Omental fat pad (tissue), 4 donors: ENCODE results near the gene UMODL1. TPM values are rescaled to one million over a fixed set of nuclear protein-coding genes. Genes with fewer than 3 reads are reported as not detected.

Source experiments
- ATAC-seq: fragments of 150-250 bp; one replicate; pipeline ENCODE4 v1.9.1; 2016; ENCODE audit warnings: mild to moderate bottlenecking, moderate library complexity; ENCODE audit not compliant: low FRiP score
- DNase-seq: peaks from one replicate; pipeline ENCODE4 v3.0.0-alpha.2; 2019; ENCODE audit warnings: low spot score
- CTCF ChIP-seq, 3 donors: fragments of 450-650 bp; IDR thresholded peaks; one replicate each; pipeline ENCODE4 v1.5.1; 2016 to 2017; ENCODE audit warnings: antibody characterized with exemption in 3 of 3, mild to moderate bottlenecking in 3 of 3, moderate library complexity in 2 of 3
- total RNA-seq, 4 donors: library from RNA; depleted of rRNA; stranded (reverse); fragments of >200 nt; gene quantifications; one replicate each; pipeline ENCODE4 v1.1.0, GENCODE V29; 2016

UMODL1 gene
- total RNA-seq, 4 donors from 2014 or later = not detected

- DNase-seq = no peak
- no peak for TF ChIP-seq CTCF (IDR thresholded peaks at IDR 0.05)
- ATAC-seq = no peak
Measured at GRCh38 chr21:42063571-42064521, 7.3 kb upstream of the UMODL1 start.

- DNase-seq (no peak), ATAC-seq (no peak)
- no peak for TF ChIP-seq CTCF (IDR thresholded peaks at IDR 0.05)
Measured at GRCh38 chr21:42066521-42066920, 4.6 kb upstream of the UMODL1 start.

- DNase-seq = no peak
- no peak for ATAC-seq
- TF ChIP-seq CTCF (IDR thresholded peaks at IDR 0.05) = no peak
Measured at GRCh38 chr21:42067531-42068255, 3.4 kb upstream of the UMODL1 start.

- no peak for ATAC-seq
- no peak for DNase-seq
- no peak for TF ChIP-seq CTCF (IDR thresholded peaks at IDR 0.05)
Measured at GRCh38 chr21:42068256-42068545, 2.9 kb upstream of the UMODL1 start.

GRCh38 chr21:42068592-42068991 is 2.5 kb upstream of the UMODL1 start:
- ATAC-seq = no peak
- TF ChIP-seq CTCF (IDR thresholded peaks at IDR 0.05) = no peak
- DNase-seq = no peak

GRCh38 chr21:42069327-42069726 is 1.8 kb upstream of the UMODL1 start:
- ATAC-seq (no peak), DNase-seq (no peak)
- no peak for TF ChIP-seq CTCF (IDR thresholded peaks at IDR 0.05)
